Activated CD4-positive, alpha-beta T cell treated with anti-CD3 and anti-CD28 coated beads for 1 hour (primary cell): ENCODE results near the gene SPAG16.
"Not testable (repeated sequence)": the region's sequence is repeated elsewhere in the genome, so short reads cannot be mapped to it uniquely, and the experiment has no call there.

Experiments used
- DNase-seq: peaks from one replicate; pipeline ENCODE4 v3.0.0-alpha.2; 2020

Gene SPAG16

DNA sequence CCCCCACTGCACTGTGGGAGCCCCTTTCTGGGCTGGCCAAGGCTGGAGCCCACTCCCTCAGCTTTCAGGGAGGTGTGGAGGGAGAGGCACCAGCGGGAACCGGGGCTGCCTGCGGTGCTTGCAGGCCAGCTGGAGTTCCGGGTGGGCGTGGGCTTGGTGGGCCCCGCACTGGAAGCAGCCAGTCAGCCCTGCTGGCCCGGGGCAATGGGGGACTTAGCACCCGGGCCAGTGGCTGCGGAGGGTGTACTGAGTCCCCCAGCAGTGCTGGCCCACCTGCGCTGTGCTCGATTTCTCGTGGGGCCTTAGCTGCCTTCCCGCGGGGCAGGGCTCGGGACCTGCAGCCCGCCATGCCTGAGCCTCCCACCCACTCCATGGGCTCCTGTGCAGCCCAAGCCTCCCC is 434.1 kb downstream of the SPAG16 start:
- DNase-seq: not testable (repeated sequence)

DNA sequence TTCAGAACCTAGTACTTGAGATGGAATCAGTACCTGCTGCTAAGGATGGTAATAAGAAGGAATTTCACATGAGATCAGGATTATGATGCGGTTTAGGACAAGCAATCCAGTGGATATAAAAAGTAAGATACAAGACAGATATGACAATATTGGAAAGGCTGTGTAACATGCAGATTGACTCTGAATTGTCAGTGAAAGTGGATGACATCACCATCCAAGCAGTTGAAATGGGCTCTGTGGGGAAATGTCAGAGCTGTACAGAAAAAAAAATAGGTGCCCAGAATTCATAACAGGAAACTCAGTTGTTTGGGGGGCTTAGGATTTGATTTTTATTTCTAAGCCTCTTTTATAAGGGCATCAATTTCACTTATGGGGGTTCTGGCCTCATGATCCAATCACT is 438.3 kb downstream of the SPAG16 start:
- no peak for DNase-seq

DNA sequence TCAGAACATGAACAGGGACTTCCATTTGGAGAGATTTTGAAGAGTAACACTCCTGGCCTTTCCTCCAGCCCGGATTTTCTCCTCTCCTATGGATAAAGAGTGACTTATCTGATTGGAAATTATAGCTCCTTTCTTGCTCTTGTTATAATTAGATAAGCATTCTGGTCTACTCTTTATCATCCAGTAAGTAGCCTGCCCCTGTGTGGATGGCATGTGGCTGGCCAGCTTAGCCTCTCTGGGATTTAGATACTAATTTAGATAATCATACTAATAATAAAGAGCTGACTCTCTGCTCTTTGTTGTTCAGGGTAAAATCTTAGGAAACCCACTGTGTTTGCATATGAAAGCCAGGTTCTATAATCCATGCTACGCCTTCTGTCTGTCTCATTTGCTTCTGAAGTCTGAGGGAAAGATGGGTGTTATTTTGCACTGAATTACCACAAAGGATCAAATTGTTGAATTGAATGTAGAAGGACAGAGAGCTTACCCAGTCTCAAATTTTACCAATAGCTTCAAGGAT is 438.8 kb downstream of the SPAG16 start:
- no peak for DNase-seq

DNA sequence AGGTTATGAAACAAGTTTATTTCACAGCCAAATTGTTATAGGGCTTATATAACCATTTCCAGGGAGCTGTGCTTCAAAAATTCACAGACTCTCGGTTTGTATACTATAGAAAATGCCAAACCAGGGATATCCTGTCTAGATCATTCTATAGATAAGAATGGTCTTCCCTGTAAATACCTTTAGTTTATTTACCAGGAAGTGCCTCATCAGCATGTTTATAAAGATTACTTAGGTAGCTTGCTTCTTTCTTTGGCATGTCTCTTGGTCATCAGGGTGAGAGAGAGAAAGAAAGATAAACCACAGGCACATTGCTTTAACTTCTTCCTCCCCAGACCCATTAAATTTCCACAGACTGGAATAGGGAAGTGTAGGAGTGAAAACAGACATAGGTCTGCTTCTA is 439.4 kb downstream of the SPAG16 start:
- no peak for DNase-seq

GRCh38 chr2:213726101-213726500 is 441.8 kb downstream of the SPAG16 start:
- no peak for DNase-seq

DNA sequence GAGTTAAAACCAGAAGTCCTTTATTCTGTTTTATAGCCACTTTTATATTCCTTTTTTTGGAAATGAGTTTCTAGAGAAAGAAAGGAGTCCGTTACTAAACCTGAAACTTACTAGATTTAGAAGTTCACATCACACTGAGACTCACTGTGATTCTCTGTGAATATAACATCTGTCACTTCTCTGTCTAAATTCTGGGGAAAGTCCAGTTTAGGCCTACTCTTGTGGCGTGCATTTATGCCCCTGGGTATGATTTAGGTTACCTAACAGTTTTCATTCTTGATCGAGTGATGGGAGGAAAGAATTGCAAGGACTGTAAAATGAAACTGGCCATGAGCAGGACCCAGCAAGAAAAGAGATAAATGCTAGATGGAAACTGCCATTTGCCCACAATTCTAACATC is 449.6 kb downstream of the SPAG16 start:
- no peak for DNase-seq

DNA sequence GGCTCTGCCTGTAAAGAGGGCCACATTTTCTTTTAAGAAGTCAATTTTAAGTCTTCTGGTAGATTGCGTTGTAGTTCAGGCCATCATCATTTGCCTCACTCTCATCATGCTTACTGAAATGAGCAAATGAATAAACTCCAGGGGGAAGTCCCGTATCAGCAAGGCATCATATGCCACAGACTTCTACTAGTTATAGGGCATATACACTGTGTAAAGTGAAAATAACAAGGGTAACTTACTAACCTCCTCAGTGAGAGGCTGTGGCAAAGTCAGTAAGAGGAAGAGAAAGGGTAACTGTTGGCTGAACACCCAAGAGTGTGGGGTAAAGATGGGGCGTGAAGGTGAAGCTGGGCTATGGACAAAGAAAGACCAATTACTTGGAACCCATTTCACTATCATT is 456.2 kb downstream of the SPAG16 start:
- DNase-seq: no peak

GRCh38 chr2:213751446-213751845 is 467.2 kb downstream of the SPAG16 start:
- DNase-seq: no peak

DNA sequence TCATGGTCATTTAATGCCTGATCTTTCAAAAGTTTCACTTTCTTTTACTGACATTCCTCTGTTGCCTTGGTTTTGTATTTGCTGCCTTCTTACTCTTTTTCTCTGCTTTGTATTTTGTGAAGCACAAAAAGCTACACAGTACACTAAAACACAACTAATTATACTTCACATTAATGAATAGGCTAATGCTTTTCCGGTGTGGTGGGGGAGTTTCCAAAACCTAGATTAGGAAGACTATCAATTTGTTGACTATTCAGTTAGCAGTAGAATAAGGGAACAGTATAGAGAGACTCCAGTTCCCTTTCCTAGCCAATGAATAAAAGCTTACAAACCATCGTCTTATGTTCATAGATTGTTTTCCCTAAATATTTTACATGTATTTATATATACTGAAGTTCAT is 468.3 kb downstream of the SPAG16 start:
- DNase-seq: no peak

DNA sequence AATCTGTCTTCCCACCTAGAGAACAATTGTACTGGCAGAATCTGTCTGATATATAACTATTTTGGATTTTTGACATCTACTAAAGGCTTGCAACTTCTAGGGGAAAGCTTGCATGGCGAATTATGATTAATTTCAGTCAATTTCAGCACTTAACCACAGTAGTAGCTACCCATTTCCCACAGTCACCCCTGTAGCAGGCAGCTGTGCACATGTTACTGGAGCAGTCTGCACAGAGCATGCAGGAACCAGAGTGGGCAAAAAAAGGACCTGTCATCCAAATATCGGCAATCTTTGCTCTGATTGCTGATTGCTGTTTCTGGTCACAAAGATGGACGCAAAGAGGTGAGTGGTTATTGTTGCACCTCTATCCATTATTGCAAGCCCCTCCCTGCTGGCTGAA is 473.3 kb downstream of the SPAG16 start:
- DNase-seq: no peak

GRCh38 chr2:213763354-213763753 is 479.1 kb downstream of the SPAG16 start:
- DNase-seq: no peak

GRCh38 chr2:213763963-213764362 is 479.7 kb downstream of the SPAG16 start:
- no peak for DNase-seq

- DNase-seq: no peak
Observed at GRCh38 chr2:213764849-213765248, 480.6 kb downstream of the SPAG16 start.

- no peak for DNase-seq
Observed at GRCh38 chr2:213766062-213766461, 481.8 kb downstream of the SPAG16 start.

GRCh38 chr2:213766465-213766901 is 482.2 kb downstream of the SPAG16 start:
- DNase-seq: no peak

DNA sequence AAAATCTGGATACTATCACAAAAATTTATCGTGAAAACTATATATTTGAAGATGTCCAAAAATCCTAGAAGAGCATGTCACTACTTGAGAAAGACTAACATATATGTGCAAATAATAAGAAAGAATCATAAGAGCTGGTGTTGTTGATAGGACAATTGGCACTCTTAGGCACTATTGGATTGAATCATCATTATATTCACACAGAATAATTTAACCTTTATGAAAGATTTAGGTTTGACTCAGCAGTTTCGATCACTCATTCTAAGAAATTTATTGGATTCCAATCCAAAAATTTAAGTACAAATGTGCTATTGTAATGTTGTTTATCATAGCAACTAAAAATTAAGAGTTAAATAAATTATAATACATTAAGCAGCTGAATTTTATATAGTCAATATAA is 503.6 kb downstream of the SPAG16 start:
- no peak for DNase-seq

- no peak for DNase-seq
Observed at GRCh38 chr2:213789940-213790339, 505.7 kb downstream of the SPAG16 start.

- DNase-seq: no peak
Observed at GRCh38 chr2:213792045-213792444, 507.8 kb downstream of the SPAG16 start.

- DNase-seq: no peak
Observed at GRCh38 chr2:213806125-213806726, 522.0 kb downstream of the SPAG16 start.

DNA sequence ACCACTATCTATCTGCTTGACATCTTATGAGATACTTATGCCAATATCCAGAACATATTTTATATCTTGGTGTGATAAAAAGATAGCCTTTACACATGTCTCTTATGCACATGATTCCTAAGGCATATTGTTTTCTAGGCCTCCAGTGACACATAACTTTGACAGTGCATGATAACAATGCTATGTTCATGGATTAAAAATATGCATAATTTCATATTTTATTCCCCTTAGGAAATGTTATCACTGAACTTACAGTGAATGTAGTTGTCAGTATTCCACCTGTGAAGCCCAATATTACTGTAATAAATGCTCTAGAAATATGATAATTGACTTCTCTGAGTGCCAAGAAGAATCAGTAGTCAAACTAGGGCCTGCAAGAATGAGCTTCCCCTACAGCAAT is 532.3 kb downstream of the SPAG16 start:
- DNase-seq: no peak

DNA sequence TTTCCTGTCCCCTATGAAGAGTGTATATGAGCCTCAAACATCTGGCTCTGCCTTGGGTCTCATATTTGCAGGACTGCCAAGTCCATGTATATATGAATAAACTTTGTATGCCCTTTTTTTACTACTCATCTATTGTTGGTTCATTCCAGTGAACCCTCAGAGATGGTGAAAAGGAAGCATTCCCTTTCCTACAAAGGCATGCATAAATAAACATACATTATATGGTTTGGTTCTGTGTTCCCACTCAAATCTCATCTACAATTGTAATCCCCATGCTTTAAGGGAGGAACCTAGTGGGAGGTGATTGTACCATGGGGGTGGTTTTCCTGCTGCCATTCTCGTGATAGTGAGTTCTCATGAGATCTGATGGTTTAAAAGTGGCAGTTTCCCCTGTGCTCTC is 534.2 kb downstream of the SPAG16 start:
- DNase-seq: no peak

GRCh38 chr2:213834331-213834730 is 550.1 kb downstream of the SPAG16 start:
- DNase-seq: no peak

DNA sequence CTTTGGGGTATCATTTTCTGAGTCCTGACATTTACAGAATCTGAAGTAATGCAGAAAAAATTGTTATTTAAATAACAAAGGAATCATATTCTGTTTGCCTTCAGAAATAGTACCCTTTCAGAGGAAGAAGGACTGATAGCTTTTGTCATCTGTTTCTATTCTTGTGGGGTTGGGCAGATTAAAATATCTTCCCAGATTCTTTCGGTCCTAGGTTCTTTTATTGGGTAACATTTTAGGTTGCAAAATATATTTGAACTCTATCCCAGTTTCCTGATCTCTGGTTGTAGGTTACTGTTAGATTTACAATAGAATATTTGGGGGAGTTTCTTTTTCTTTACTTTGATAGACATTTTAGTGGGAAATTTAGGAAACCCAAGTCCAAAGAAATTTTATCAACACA is 550.5 kb downstream of the SPAG16 start:
- DNase-seq: no peak

DNA sequence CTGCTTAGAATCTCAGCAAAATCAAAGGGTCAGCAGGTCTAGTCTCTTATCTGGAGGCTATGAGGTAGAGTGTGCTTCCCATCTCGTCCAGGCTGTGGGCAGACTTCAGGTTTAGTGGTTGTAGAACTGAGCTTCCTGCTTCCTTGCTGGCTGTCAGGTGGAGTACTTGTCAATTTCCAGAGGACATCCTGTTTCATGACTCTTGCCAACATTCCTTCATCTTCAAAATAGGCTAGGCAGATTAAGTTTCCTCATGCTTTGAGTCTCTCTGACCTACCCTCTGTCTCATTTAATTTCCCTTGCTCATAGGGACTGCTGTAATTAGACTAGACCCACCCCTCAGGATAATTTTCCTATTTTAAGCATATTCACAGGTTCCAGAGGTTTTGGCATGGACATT is 562.6 kb downstream of the SPAG16 start:
- no peak for DNase-seq

- DNase-seq: no peak
Observed at GRCh38 chr2:213847316-213847715, 563.1 kb downstream of the SPAG16 start.
